ENCODE data around the gene GZF1.

Gene GZF1

DNA sequence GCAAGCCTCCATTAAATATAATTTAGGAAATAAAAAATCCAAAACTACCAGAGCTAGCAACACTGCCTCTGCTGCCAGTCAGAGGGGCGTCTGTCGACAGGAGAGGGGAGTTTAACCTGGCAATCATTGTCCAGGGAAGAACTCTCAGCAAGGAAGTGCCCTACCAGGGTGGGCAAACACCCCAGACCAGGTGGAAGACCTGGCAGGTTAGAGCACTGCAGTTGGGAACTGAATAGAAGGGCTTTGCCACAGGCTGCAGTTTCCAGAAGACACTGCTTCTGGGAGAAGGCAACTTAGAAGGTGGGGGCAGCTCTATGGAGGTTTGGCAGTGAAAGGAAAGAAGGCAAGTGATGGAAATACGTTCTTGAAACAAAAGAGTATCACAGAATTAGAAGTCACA is 47.8 kb downstream of the GZF1 start:
- Histone ChIP-seq H3K9ac (ENCODE audit: low read length) (no peak overlapping the region), H3K9me3 (ENCODE audit: insufficient read depth, low read length) (no peaks in the 10 kb centered on the region), H4K20me1 (ENCODE audit: insufficient read depth, low read length) (peaks cover 22% of the 10 kb centered on the region), H3K36me3 (replicated peaks; ENCODE audit: low read depth, low read length) (no peaks in the 10 kb centered on the region), H3K79me2 (ENCODE audit: low read length) (peaks cover 63% of the 10 kb centered on the region), H3K27me3 (ENCODE audit: low read depth, low read length) (no peaks in the 10 kb centered on the region), H3K4me2 (ENCODE audit: low read length) (no peak overlapping the region), H3K4me1 (ENCODE audit: low read length) (peaks cover 10% of the 10 kb centered on the region), H3K27ac (ENCODE audit: low read length) (no peak overlapping the region), H3K4me3 (ENCODE audit: low read length) (no peak overlapping the region), H2AFZ (ENCODE audit: low read depth, low read length) (no peak overlapping the region)
- TF ChIP-seq, protein P1, sequence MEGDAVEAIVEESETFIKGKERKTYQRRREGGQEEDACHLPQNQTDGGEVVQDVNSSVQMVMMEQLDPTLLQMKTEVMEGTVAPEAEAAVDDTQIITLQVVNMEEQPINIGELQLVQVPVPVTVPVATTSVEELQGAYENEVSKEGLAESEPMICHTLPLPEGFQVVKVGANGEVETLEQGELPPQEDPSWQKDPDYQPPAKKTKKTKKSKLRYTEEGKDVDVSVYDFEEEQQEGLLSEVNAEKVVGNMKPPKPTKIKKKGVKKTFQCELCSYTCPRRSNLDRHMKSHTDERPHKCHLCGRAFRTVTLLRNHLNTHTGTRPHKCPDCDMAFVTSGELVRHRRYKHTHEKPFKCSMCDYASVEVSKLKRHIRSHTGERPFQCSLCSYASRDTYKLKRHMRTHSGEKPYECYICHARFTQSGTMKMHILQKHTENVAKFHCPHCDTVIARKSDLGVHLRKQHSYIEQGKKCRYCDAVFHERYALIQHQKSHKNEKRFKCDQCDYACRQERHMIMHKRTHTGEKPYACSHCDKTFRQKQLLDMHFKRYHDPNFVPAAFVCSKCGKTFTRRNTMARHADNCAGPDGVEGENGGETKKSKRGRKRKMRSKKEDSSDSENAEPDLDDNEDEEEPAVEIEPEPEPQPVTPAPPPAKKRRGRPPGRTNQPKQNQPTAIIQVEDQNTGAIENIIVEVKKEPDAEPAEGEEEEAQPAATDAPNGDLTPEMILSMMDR (IDR thresholded peaks at IDR 0.05; ENCODE audit: low read depth, low read length): no peak
- no peak for TF ChIP-seq EZH2phosphoT487 (IDR thresholded peaks at IDR 0.05; ENCODE audit: low read depth)

DNA sequence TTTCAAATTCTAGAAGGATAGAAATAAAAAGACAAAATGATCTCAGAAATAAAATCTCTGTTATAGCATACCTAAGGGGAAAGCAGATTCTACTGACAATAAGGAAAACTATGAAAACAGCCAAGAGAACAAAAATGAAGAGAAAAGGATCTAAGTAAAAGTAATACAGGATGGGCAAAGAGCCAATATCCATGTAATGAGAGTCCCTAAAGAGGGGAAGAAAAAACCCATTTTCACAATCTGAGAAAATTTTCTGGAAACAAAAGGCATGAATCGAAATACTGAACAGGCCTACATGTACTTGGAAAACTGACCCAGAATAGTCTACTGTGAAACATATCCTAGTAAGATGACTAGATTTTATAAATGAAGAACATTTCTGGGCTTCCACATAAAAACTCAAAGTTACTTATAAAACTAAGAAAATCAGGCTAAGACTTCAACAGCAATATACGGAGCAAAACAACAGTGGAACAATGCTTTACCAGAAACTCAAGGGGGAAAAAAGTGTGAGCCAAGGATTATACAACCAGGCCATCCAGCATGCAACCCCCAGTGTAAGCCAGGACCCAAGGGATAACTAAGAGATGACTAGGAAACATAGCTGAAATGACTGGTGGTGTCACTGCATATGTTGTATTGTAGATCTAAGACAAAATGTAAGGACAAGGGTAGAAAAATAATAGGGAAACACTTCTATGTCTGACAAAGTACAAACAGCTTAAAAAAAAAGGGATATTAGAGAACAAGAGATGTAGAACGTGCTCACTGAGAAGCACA is 49.1 kb downstream of the GZF1 start:
- Histone ChIP-seq H3K4me1 (ENCODE audit: low read length) (peaks cover 10% of the 10 kb centered on the region), H3K4me2 (ENCODE audit: low read length) (no peak overlapping the region), H3K9me3 (ENCODE audit: insufficient read depth, low read length) (no peaks in the 10 kb centered on the region), H2AFZ (ENCODE audit: low read depth, low read length) (no peak overlapping the region), H3K79me2 (ENCODE audit: low read length) (peaks cover 66% of the 10 kb centered on the region), H4K20me1 (ENCODE audit: insufficient read depth, low read length) (peaks cover 22% of the 10 kb centered on the region), H3K4me3 (ENCODE audit: low read length) (no peak overlapping the region), H3K36me3 (replicated peaks; ENCODE audit: low read depth, low read length) (no peaks in the 10 kb centered on the region), H3K27me3 (ENCODE audit: low read depth, low read length) (no peaks in the 10 kb centered on the region), H3K27ac (ENCODE audit: low read length) (no peak overlapping the region), H3K9ac (ENCODE audit: low read length) (no peak overlapping the region)
- no peak for TF ChIP-seq EZH2phosphoT487 (IDR thresholded peaks at IDR 0.05; ENCODE audit: low read depth)
- TF ChIP-seq, protein P1 (IDR thresholded peaks at IDR 0.05; ENCODE audit: low read depth, low read length): no peak

DNA sequence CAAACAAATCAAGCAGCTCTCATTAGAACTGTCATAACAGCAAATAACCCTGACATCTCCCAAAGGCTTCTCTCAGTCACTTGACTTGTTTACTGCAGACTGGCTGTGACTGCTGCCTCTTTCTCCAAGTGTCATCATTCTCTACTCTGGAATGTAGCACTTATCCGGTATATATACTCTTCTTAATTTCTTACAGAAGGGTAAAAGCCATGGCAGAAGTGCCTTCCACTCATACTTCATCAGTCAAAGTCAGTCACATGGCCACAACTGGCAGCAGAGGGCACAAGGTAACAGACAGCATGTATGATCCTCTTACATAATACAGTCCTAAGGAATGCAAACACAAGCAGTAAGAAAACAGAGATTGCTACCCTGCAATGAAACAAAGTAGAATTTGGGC is 50.0 kb downstream of the GZF1 start:
- Histone ChIP-seq H2AFZ (ENCODE audit: low read depth, low read length) (no peak overlapping the region), H3K9ac (ENCODE audit: low read length) (no peak overlapping the region), H3K36me3 (replicated peaks; ENCODE audit: low read depth, low read length) (no peaks in the 10 kb centered on the region), H3K9me3 (ENCODE audit: insufficient read depth, low read length) (no peaks in the 10 kb centered on the region), H3K4me1 (ENCODE audit: low read length) (peaks cover 10% of the 10 kb centered on the region), H3K27ac (ENCODE audit: low read length) (no peak overlapping the region), H3K4me2 (ENCODE audit: low read length) (no peak overlapping the region), H3K27me3 (ENCODE audit: low read depth, low read length) (no peaks in the 10 kb centered on the region), H3K79me2 (ENCODE audit: low read length) (peaks cover 58% of the 10 kb centered on the region), H4K20me1 (ENCODE audit: insufficient read depth, low read length) (peaks cover 19% of the 10 kb centered on the region), H3K4me3 (ENCODE audit: low read length) (no peak overlapping the region)
- no peak for TF ChIP-seq EZH2phosphoT487 (IDR thresholded peaks at IDR 0.05; ENCODE audit: low read depth)
- TF ChIP-seq, protein P1 (IDR thresholded peaks at IDR 0.05; ENCODE audit: low read depth, low read length): no peak

GRCh38 chr20:23413862-23414422 is 52.0 kb downstream of the GZF1 start:
- TF ChIP-seq EZH2phosphoT487 (IDR thresholded peaks at IDR 0.05; ENCODE audit: low read depth): no peak
- TF ChIP-seq, protein P1 (IDR thresholded peaks at IDR 0.05; ENCODE audit: low read depth, low read length): no peak
- H3K4me3 ChIP-seq (ENCODE audit: low read length): no peak overlapping the region
- no peaks in the 10 kb centered on the region for H3K4me1 ChIP-seq (ENCODE audit: low read length)
- H3K27ac ChIP-seq (ENCODE audit: low read length): no peak overlapping the region
- peaks cover 13% of the 10 kb centered on the region; the same call in 1 of the 2 replicates for H4K20me1 ChIP-seq (ENCODE audit: insufficient read depth, low read length)
- H3K27me3 ChIP-seq (ENCODE audit: low read depth, low read length): no peaks in the 10 kb centered on the region
- H3K9ac ChIP-seq (ENCODE audit: low read length): no peak overlapping the region
- H3K9me3 ChIP-seq (ENCODE audit: insufficient read depth, low read length): no peaks in the 10 kb centered on the region
- no peak overlapping the region for H3K4me2 ChIP-seq (ENCODE audit: low read length)
- H3K36me3 ChIP-seq (replicated peaks; ENCODE audit: low read depth, low read length): no peaks in the 10 kb centered on the region
- H3K79me2 ChIP-seq (ENCODE audit: low read length): peaks cover 42% of the 10 kb centered on the region
- no peak overlapping the region for H2AFZ ChIP-seq (ENCODE audit: low read depth, low read length)
